Measurements from ENCODE around the gene THSD4. TPM values are rescaled to one million over a fixed set of nuclear protein-coding genes. Genes with fewer than 3 reads are reported as not detected.

The THSD4 gene
- total RNA-seq, 1 experiment from 2014 or later, result 36.3 TPM

- CTCF ChIA-PET, result interaction anchor here (0.5 to 1.5 kb wide), 4 partner anchors 10 to 316 kb away, joined by 3 read pairs; no protein-coding TSS in a partner anchor
- no TSS peak for BruUV-seq (replicated peaks)
- Mint-ChIP-seq H3K27me3 (ENCODE audit: insufficient read depth, unreplicated experiment) (no peaks in the 10 kb centered on the region), H3K36me3 (ENCODE audit: insufficient read depth, unreplicated experiment) (peaks cover 6% of the 10 kb centered on the region), H3K4me3 (ENCODE audit: unreplicated experiment) (no peak overlapping the region), H3K4me1 (ENCODE audit: insufficient read depth, unreplicated experiment) (peaks cover 44% of the 10 kb centered on the region), H3K9me3 (ENCODE audit: unreplicated experiment) (no peaks in the 10 kb centered on the region), H3K27ac (ENCODE audit: low read depth, unreplicated experiment) (peak overlapping the region; percentile 60)
- no peak for TF ChIP-seq CTCF (IDR thresholded peaks at IDR 0.05; ENCODE audit: unreplicated experiment)
- intact Hi-C loops (cut with micrococcal nuclease), result no loop called here
- DNase-seq (ENCODE audit: unreplicated experiment), result no peak
- POLR2A ChIA-PET, result interaction anchor here (0.9 to 1.1 kb wide), 2 partner anchors 22 to 166 kb away, joined by 3 read pairs; no protein-coding TSS in a partner anchor
Measured at GRCh38 chr15:71128939-71129562, 13.8 kb downstream of the THSD4 start.

- no peak for DNase-seq (ENCODE audit: unreplicated experiment)
- Mint-ChIP-seq H3K9me3 (ENCODE audit: unreplicated experiment) (no peaks in the 10 kb centered on the region), H3K27ac (ENCODE audit: low read depth, unreplicated experiment) (peak overlapping the region; percentile 60), H3K36me3 (ENCODE audit: insufficient read depth, unreplicated experiment) (peaks cover 6% of the 10 kb centered on the region), H3K4me1 (ENCODE audit: insufficient read depth, unreplicated experiment) (peaks cover 46% of the 10 kb centered on the region), H3K4me3 (ENCODE audit: unreplicated experiment) (no peak overlapping the region), H3K27me3 (ENCODE audit: insufficient read depth, unreplicated experiment) (no peaks in the 10 kb centered on the region)
- CTCF ChIA-PET, result interaction anchor here (0.5 to 0.9 kb wide), 2 partner anchors 315 to 316 kb away, joined by 3 read pairs; no protein-coding TSS in a partner anchor
- POLR2A ChIA-PET, result interaction anchor here (0.9 to 1.1 kb wide), 2 partner anchors 21 to 165 kb away, joined by 3 read pairs; no protein-coding TSS in a partner anchor
- intact Hi-C loops (cut with micrococcal nuclease), result no loop called here
- BruUV-seq (replicated peaks), result no TSS peak
- no peak for TF ChIP-seq CTCF (IDR thresholded peaks at IDR 0.05; ENCODE audit: unreplicated experiment)
Measured at GRCh38 chr15:71129669-71130068, 14.4 kb downstream of the THSD4 start.

- no peak for TF ChIP-seq CTCF (IDR thresholded peaks at IDR 0.05; ENCODE audit: unreplicated experiment)
- H3K4me3 Mint-ChIP-seq (ENCODE audit: unreplicated experiment), result no peak overlapping the region
- peak; percentile 47 for DNase-seq (ENCODE audit: unreplicated experiment)
- no peaks in the 10 kb centered on the region for H3K9me3 Mint-ChIP-seq (ENCODE audit: unreplicated experiment)
- ChIA-PET POLR2A (interaction anchor here (0.6 to 1.2 kb wide), 2 partner anchors 194 to 289 kb away, joined by 3 read pairs; no protein-coding TSS in a partner anchor), CTCF (interaction anchor here (0.6 to 1.0 kb wide), 2 partner anchors 119 to 313 kb away, joined by 3 read pairs; no protein-coding TSS in a partner anchor)
- intact Hi-C loops (cut with micrococcal nuclease), result no loop called here
- no TSS peak for BruUV-seq (replicated peaks)
- H3K27me3 Mint-ChIP-seq (ENCODE audit: insufficient read depth, unreplicated experiment), result no peaks in the 10 kb centered on the region
- H3K27ac Mint-ChIP-seq (ENCODE audit: low read depth, unreplicated experiment), result peak overlapping the region; percentile 50
- peaks cover 6% of the 10 kb centered on the region for H3K36me3 Mint-ChIP-seq (ENCODE audit: insufficient read depth, unreplicated experiment)
- H3K4me1 Mint-ChIP-seq (ENCODE audit: insufficient read depth, unreplicated experiment), result peaks cover 56% of the 10 kb centered on the region
Measured at GRCh38 chr15:71131601-71132362, 16.5 kb downstream of the THSD4 start.

Data from MCF 10A (cell line).